GM12878 (cell line): ENCODE measurements around the gene ZFTA.

Source experiments
- ATF2 ChIP-seq: IDR thresholded peaks from 2 replicates; pipeline ENCODE4 v1.6.1; 2012; ENCODE audit warnings: low read length, inconsistent platforms
- CREM ChIP-seq: IDR thresholded peaks from 2 replicates; pipeline ENCODE4 v1.6.1; 2014; ENCODE audit warnings: antibody characterized with exemption, low read depth
- CTCF ChIP-seq, 3 experiments: IDR thresholded peaks in 2 of 3; conservative IDR thresholded peaks in 1 of 3; 2 replicates each; pipeline ENCODE4 v1.5.1; 2011; ENCODE audit warnings: low read depth in 3 of 3, low read length in 3 of 3, mild to moderate bottlenecking in 3 of 3, control low read depth in 2 of 3, moderate library complexity in 2 of 3, inconsistent platforms in 1 of 3, mixed read lengths in 1 of 3; ENCODE audit not compliant: control insufficient read depth in 2 of 3, insufficient read depth in 1 of 3; ENCODE audit errors: extremely low read depth in 1 of 3
- JUND ChIP-seq: IDR thresholded peaks from 2 replicates; pipeline ENCODE4 v1.6.1; 2012; ENCODE audit warnings: low read depth, mild to moderate bottlenecking, low read length, improper control_type of control experiment, moderate library complexity
- PAX5 ChIP-seq: IDR thresholded peaks from 2 replicates; pipeline ENCODE4 v1.6.1; 2011; ENCODE audit warnings: low read depth, low read length, borderline replicate concordance
- POLR2AphosphoS5 ChIP-seq: IDR thresholded peaks from 2 replicates; pipeline ENCODE4 v1.6.1; 2011; ENCODE audit warnings: mild to moderate bottlenecking, low read length, inconsistent platforms
- ZBTB33 ChIP-seq: fragments of 450-650 bp; IDR thresholded peaks from 2 replicates; pipeline ENCODE4 v1.6.1; 2017; ENCODE audit warnings: mild to moderate bottlenecking

GRCh38 chr11:63804259-63804658 is 35.7 kb upstream of the ZFTA start:
- TF ChIP-seq CREM (no peak), POLR2AphosphoS5 (no peak), ZBTB33 (no peak), PAX5 (no peak), JUND (no peak), CTCF (IDR thresholded peaks at IDR 0.05 in 2 of 3, conservative IDR thresholded peaks at IDR 0.05 in 1 of 3; ENCODE audit: control insufficient read depth in 2 of 3, extremely low read depth in 1 of 3, insufficient read depth in 1 of 3, low read depth in 3 of 3, low read length in 3 of 3) (no peak), ATF2 (no peak)
